Naive thymus-derived CD4-positive, alpha-beta T cell (primary cell): ENCODE results near the gene ARHGEF10L. TPM values are rescaled to one million over a fixed set of nuclear protein-coding genes. Genes with fewer than 3 reads are reported as not detected.

ENCODE experiments used
- ATAC-seq: fragments of 150-1000 bp; cut with Tn5 transposase; 2 replicates; pipeline ENCODE4 v1.10.0; 2021; ENCODE audit warnings: mild to moderate bottlenecking, moderate library complexity
- CTCF ChIA-PET: fragments of 350-600 bp; sonication (Branson Sonifier 250); formaldehyde crosslinking; loops from one replicate; lab custom pipeline; 2021; ENCODE audit warnings: antibody characterized with exemption; lab: Charles Lee
- POLR2A ChIA-PET: fragments of 350-600 bp; sonication (Branson Sonifier 250); formaldehyde crosslinking; loops from one replicate; lab custom pipeline; 2021; ENCODE audit warnings: antibody characterized with exemption, inconsistent platforms; lab: Charles Lee
- DNase-seq, 9 donors: peaks; one replicate each; pipeline versions ENCODE4 v3.0.0 to v3.0.0-alpha.2; 2020 to 2022; ENCODE audit warnings: mixed read lengths in 1 of 9
- H3K27ac ChIP-seq: one replicate; pipeline ENCODE4 v1.7.0; 2013; ENCODE audit warnings: mild to moderate bottlenecking, low read depth, low read length, moderate library complexity
- H3K27me3 ChIP-seq, 2 donors: one replicate each; pipeline ENCODE4 v1.7.0; 2013; ENCODE audit warnings: low read length in 2 of 2, mild to moderate bottlenecking in 2 of 2, moderate library complexity in 2 of 2; ENCODE audit not compliant: control insufficient read depth in 2 of 2, insufficient read depth in 2 of 2
- H3K36me3 ChIP-seq, 3 experiments: 1 replicate in 2 of 3; 2 replicates in 1 of 3; pipeline ENCODE4 v1.7.0; 2013; ENCODE audit warnings: low read length in 3 of 3, mild to moderate bottlenecking in 3 of 3, moderate library complexity in 1 of 3; ENCODE audit not compliant: insufficient read depth in 3 of 3, control insufficient read depth in 2 of 3
- H3K4me1 ChIP-seq, 2 donors: one replicate each; pipeline ENCODE4 v1.7.0; 2013; ENCODE audit warnings: low read length in 2 of 2, mild to moderate bottlenecking in 2 of 2, moderate library complexity in 1 of 2; ENCODE audit not compliant: control insufficient read depth in 2 of 2, insufficient read depth in 2 of 2
- H3K4me3 ChIP-seq: 2 replicates; pipeline ENCODE4 v1.7.0; 2013; ENCODE audit warnings: mild to moderate bottlenecking, low read length
- H3K9me3 ChIP-seq, 3 experiments: 1 replicate in 2 of 3; 2 replicates in 1 of 3; pipeline ENCODE4 v1.7.0; 2013; ENCODE audit warnings: low read length in 3 of 3; ENCODE audit not compliant: control insufficient read depth in 2 of 3
- H3K27ac Mint-ChIP-seq, 9 donors: one replicate each; pipeline ENCODE4 v1.8.0; 2020 to 2022; ENCODE audit warnings: mixed read lengths in 9 of 9, mild to moderate bottlenecking in 8 of 9, moderate library complexity in 5 of 9, inconsistent platforms in 2 of 9
- H3K27me3 Mint-ChIP-seq, 5 donors: one replicate each; pipeline ENCODE4 v1.8.0; 2021 to 2022; ENCODE audit warnings: mixed read lengths in 5 of 5, mild to moderate bottlenecking in 1 of 5
- H3K36me3 Mint-ChIP-seq, 5 donors: one replicate each; pipeline ENCODE4 v1.8.0; 2020 to 2022; ENCODE audit warnings: mixed read lengths in 5 of 5, mild to moderate bottlenecking in 3 of 5, inconsistent platforms in 1 of 5
- H3K4me1 Mint-ChIP-seq, 7 donors: one replicate each; pipeline ENCODE4 v1.8.0; 2020 to 2022; ENCODE audit warnings: mixed read lengths in 7 of 7, mild to moderate bottlenecking in 3 of 7, inconsistent platforms in 1 of 7
- H3K4me3 Mint-ChIP-seq, 10 donors: one replicate each; pipeline ENCODE4 v1.8.0; 2020 to 2022; ENCODE audit warnings: mild to moderate bottlenecking in 10 of 10, mixed read lengths in 10 of 10, moderate library complexity in 6 of 10, inconsistent platforms in 2 of 10
- H3K9me3 Mint-ChIP-seq, 11 donors: one replicate each; pipeline ENCODE4 v1.8.0; 2020 to 2022; ENCODE audit warnings: mixed read lengths in 11 of 11, mild to moderate bottlenecking in 4 of 11, inconsistent platforms in 1 of 11, moderate library complexity in 1 of 11
- intact Hi-C, 2 donors: fragments of 100-400 bp; cut with micrococcal nuclease; formaldehyde crosslinking; loops; one replicate each; pipeline ENCODE4 v1.15.1; 2023
- polyA plus RNA-seq, 2 donors: library from polyadenylated mRNA; unstranded; fragments of 300-500 nt; fragmentation: Illumina TruSeq; gene quantifications; one replicate each; pipeline ENCODE4 v1.2.3, GENCODE V29; 2021
- total RNA-seq, 6 experiments: library from RNA in 5 of 6; stranded (reverse) in 5 of 6; gene quantifications; 1 replicate in 5 of 6; 2 replicates in 1 of 6; pipeline ENCODE4 v1.2.3 and lab custom pipeline; 2021 to 2026

The ARHGEF10L gene
- total and polyA plus RNA-seq, 7 experiments from 2014 or later, result 0.59 to 19.7 (median 0.84) TPM; not detected in 3

GRCh38 chr1:17568014-17568900 lies 28.8 kb downstream of the ARHGEF10L start:
- Mint-ChIP-seq H3K36me3 (no peaks in the 10 kb centered on the region), H3K27me3 (peaks cover 0 to 21% (median 9%) of the 10 kb centered on the region in 5 donors), H3K4me3 (no peak overlapping the region), H3K9me3 (peaks cover 0 to 2% (median 0%) of the 10 kb centered on the region in 11 donors), H3K27ac (no peak overlapping the region), H3K4me1 (peaks cover 0 to 2% (median 0%) of the 10 kb centered on the region in 7 donors)
- Histone ChIP-seq H3K27me3 (no peaks in the 10 kb centered on the region), H3K36me3 (no peaks in the 10 kb centered on the region), H3K27ac (no peak overlapping the region), H3K9me3 (no peaks in the 10 kb centered on the region), H3K4me1 (no peaks in the 10 kb centered on the region), H3K4me3 (no peak overlapping the region)
- ATAC-seq (no peak), DNase-seq (no peak)
- ChIA-PET POLR2A (no interaction called here), CTCF (no interaction called here)
- intact Hi-C loops, result no loop called here

- CTCF ChIA-PET, result no interaction called here
Measured at GRCh38 chr1:17569200-17570139, 30.0 kb downstream of the ARHGEF10L start.

GRCh38 chr1:17570228-17570627 lies 30.7 kb downstream of the ARHGEF10L start:
- Histone ChIP-seq H3K27me3 (no peaks in the 10 kb centered on the region), H3K9me3 (no peaks in the 10 kb centered on the region), H3K4me1 (no peaks in the 10 kb centered on the region), H3K27ac (no peak overlapping the region), H3K36me3 (no peaks in the 10 kb centered on the region), H3K4me3 (no peak overlapping the region)
- Mint-ChIP-seq H3K36me3 (no peaks in the 10 kb centered on the region), H3K9me3 (peaks cover 0 to 2% (median 0%) of the 10 kb centered on the region in 11 donors), H3K27ac (no peak overlapping the region), H3K27me3 (peaks cover 0 to 21% (median 9%) of the 10 kb centered on the region in 5 donors), H3K4me1 (peaks cover 0 to 2% (median 0%) of the 10 kb centered on the region in 7 donors), H3K4me3 (no peak overlapping the region)
- intact Hi-C loops, result no loop called here
- no peak for DNase-seq
- ATAC-seq, result no peak
- POLR2A ChIA-PET, result no interaction called here
- CTCF ChIA-PET, result interaction anchor here (0.8 kb wide), 1 partner anchor 213 kb away, joined by 3 read pairs; no protein-coding TSS in a partner anchor

More at GRCh38 chr1:17569200-17570139, 30.0 kb downstream of the ARHGEF10L start:
- H3K4me1 ChIP-seq, result no peaks in the 10 kb centered on the region
- intact Hi-C loops, result no loop called here
- DNase-seq (no peak), ATAC-seq (peak; percentile 40)
- POLR2A ChIA-PET, result no interaction called here
- no peaks in the 10 kb centered on the region for H3K27me3 ChIP-seq
- H3K9me3 Mint-ChIP-seq, result peaks cover 0 to 2% (median 0%) of the 10 kb centered on the region in 11 donors
- no peak overlapping the region for H3K27ac Mint-ChIP-seq
- no peak overlapping the region for H3K27ac ChIP-seq
- peaks cover 0 to 2% (median 0%) of the 10 kb centered on the region in 7 donors for H3K4me1 Mint-ChIP-seq
- no peaks in the 10 kb centered on the region for H3K36me3 Mint-ChIP-seq
- no peak overlapping the region for H3K4me3 Mint-ChIP-seq
- H3K27me3 Mint-ChIP-seq, result peaks cover 0 to 21% (median 9%) of the 10 kb centered on the region in 5 donors
- no peaks in the 10 kb centered on the region for H3K36me3 ChIP-seq
- no peak overlapping the region for H3K4me3 ChIP-seq
- no peaks in the 10 kb centered on the region for H3K9me3 ChIP-seq

- CTCF ChIA-PET, result no interaction called here
- H3K36me3 ChIP-seq, result no peaks in the 10 kb centered on the region
- H3K27me3 ChIP-seq, result no peaks in the 10 kb centered on the region
- no peak overlapping the region for H3K4me3 ChIP-seq
- intact Hi-C loops, result no loop called here
- H3K9me3 ChIP-seq, result no peaks in the 10 kb centered on the region
- POLR2A ChIA-PET, result no interaction called here
- H3K36me3 Mint-ChIP-seq, result no peaks in the 10 kb centered on the region
- H3K4me1 ChIP-seq, result no peaks in the 10 kb centered on the region
- no peak for DNase-seq
- ATAC-seq, result no peak
- H3K9me3 Mint-ChIP-seq, result peaks cover 0 to 2% (median 0%) of the 10 kb centered on the region in 11 donors
- H3K27me3 Mint-ChIP-seq, result peaks cover 0 to 21% (median 9%) of the 10 kb centered on the region in 5 donors
- H3K4me1 Mint-ChIP-seq, result peaks cover 0 to 2% (median 0%) of the 10 kb centered on the region in 7 donors
- no peak overlapping the region for H3K4me3 Mint-ChIP-seq
- no peak overlapping the region for H3K27ac Mint-ChIP-seq
- no peak overlapping the region for H3K27ac ChIP-seq
Measured at GRCh38 chr1:17572264-17572985, 32.9 kb downstream of the ARHGEF10L start.

- H3K4me1 ChIP-seq, result no peaks in the 10 kb centered on the region
- no peaks in the 10 kb centered on the region for H3K9me3 ChIP-seq
- Mint-ChIP-seq H3K36me3 (no peaks in the 10 kb centered on the region), H3K27ac (no peak overlapping the region), H3K4me3 (no peak overlapping the region), H3K27me3 (peaks cover 0 to 16% (median 7%) of the 10 kb centered on the region in 5 donors), H3K4me1 (peaks cover 0 to 2% (median 0%) of the 10 kb centered on the region in 7 donors), H3K9me3 (peaks cover 0 to 2% (median 0%) of the 10 kb centered on the region in 11 donors)
- ChIA-PET CTCF (no interaction called here), POLR2A (no interaction called here)
- intact Hi-C loops, result no loop called here
- no peak overlapping the region for H3K4me3 ChIP-seq
- no peak for DNase-seq
- H3K36me3 ChIP-seq, result no peaks in the 10 kb centered on the region
- no peak overlapping the region for H3K27ac ChIP-seq
- no peak for ATAC-seq
- H3K27me3 ChIP-seq, result no peaks in the 10 kb centered on the region
Measured at GRCh38 chr1:17573518-17574041, 34.1 kb downstream of the ARHGEF10L start.

GRCh38 chr1:17574516-17574915 lies 35.0 kb downstream of the ARHGEF10L start:
- CTCF ChIA-PET, result interaction anchor here (0.9 kb wide), 1 partner anchor 18 kb away, joined by 3 read pairs; no protein-coding TSS in a partner anchor
- Histone ChIP-seq H3K27me3 (no peaks in the 10 kb centered on the region), H3K27ac (no peak overlapping the region), H3K4me1 (no peaks in the 10 kb centered on the region), H3K9me3 (no peaks in the 10 kb centered on the region), H3K4me3 (no peak overlapping the region), H3K36me3 (no peaks in the 10 kb centered on the region)
- Mint-ChIP-seq H3K4me1 (peaks cover 0 to 2% (median 0%) of the 10 kb centered on the region in 7 donors), H3K36me3 (no peaks in the 10 kb centered on the region), H3K4me3 (no peak overlapping the region), H3K9me3 (peaks cover 0 to 2% (median 0%) of the 10 kb centered on the region in 11 donors), H3K27ac (no peak overlapping the region), H3K27me3 (peaks cover 0 to 16% (median 7%) of the 10 kb centered on the region in 5 donors)
- POLR2A ChIA-PET, result no interaction called here
- ATAC-seq (no peak), DNase-seq (no peak)
- intact Hi-C loops, result no loop called here
